NCI-H187 treated with DMSO at 0.1 percent for 48 hours (cell line): ENCODE results near the gene LRP1B.

Experiments used
- DNase-seq: peaks from one replicate; lab custom pipeline; 2025; lab: John Stamatoyannopoulos, UW

Gene LRP1B

DNA sequence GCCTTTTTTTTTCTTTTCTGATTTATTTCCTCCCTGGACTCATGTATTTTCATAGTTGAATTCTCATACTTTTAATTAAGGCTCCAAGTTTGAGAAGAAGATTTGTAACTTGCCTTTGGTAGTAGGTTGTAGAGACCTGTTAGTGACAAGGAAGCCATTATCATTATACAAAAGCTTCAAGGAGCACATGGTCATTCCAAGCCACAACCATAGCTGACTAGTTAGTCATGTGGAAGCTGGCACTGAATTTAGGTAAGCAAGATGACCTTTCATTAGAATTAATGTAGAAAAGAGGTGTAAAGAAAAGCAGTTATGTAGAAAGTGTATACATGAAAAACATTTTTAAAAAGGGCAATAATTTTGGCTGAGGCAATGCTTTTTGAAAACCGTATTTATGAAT lies 89.7 kb downstream of the LRP1B start:
- no peak for DNase-seq

DNA sequence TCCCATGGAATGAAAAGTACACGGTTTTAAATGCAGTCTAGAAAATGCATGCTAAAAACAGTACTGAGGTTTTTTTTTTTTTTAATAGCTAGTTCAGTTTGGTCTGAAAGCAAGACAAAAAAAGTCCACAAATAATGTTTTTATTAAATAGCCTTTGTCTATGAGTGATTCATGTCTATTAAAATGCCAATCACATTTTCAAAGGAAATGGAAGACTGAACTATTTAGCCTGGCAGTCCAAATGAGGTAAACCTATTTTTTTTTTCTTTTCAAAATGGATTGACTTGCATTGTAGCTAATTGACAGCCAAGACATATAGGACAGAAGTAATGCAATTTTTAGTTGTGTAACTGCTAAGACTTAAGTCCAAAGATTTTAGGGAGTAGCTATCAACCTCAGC lies 90.3 kb downstream of the LRP1B start:
- no peak for DNase-seq

DNA sequence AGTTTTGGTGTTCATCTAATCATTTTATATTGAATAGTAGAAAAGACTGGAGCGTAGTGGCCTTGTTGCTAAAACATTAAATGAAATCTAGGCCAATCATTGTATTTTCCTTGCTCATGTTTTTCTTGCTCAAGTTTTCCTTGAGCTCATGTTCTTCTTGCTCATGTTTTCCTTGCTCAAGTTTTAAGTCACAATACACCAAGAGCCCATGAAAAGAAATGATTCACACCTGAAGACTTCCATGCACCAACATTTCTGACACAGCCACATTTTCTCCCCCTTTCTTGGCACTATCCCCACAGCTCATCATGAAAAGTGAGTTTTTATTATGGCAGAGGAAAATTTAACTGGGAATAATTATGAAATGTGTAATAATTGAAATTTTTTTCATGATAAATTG lies 92.0 kb downstream of the LRP1B start:
- no peak for DNase-seq

DNA sequence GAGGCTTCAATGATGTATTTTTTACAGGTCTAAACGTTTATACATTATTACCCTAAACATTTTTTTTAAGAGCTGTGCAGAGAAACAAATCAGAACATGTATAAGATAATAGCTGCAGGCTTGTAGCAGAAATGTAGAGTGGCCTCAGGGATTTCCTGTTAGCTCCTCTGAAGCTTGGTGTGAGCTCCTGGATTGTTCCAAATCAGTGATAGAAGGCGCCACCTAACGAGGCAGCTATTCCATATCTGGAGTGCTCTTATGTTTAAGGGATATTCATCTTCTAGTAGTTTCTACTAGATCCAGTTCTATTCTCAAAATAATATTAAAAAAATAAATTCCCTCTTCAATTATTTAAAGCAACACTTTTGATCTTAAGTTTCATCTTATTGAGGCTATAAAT lies 93.1 kb downstream of the LRP1B start:
- no peak for DNase-seq

DNA sequence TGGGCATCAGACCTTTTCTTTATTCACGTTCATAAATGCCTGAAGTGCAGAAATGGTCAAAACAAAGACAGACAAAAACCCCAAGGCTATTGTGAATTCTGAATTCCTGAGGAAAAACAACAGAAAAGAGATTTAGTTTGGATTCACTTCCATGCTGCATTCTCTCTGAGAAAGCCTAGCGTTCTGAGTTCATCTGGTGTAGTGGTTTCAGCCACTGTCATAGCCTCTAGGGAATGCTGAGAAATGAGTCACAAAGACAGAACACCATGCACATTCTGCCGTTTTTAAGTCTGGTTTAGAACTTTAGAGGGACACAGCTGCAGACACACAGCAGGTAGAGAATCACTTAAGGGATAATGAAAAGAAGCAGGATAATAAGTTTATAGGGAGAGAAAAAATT lies 93.8 kb downstream of the LRP1B start:
- no peak for DNase-seq

DNA sequence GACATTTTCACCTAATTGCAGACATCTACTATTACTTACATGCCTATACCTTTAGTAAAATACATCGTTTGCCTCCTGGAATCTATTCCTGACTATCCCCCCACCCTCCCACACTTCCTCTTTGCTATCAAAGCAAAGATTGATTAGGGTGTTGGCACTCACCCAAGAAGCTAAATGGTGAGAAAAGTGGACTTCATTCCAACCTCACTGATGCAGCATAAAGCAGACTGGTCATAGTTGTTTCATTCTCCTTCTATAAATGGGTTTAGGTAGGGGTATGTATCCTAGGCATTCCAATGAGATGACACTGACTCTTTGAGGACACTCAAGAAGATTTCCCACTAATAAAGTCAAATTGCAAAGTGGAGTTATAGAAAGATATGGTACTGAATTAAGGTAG lies 97.4 kb downstream of the LRP1B start:
- no peak for DNase-seq

DNA sequence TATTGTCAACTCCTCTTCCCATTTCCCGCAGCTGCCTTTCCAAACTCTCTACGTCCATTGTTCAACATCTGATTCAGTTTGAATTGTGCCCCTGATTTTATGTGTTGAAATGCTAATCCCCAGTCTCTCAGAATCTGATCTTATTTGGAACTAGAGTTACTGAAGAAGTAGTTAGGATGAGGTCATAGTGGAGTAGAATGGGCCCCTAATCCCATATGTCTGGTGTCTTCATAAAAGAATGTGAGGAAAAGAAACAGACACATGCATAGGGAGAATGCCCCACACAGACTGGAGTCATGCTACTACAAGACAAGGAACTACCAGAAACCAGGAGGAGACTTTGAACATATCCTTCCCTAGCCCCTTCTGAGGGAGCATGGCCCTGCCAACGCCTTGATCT lies 99.2 kb downstream of the LRP1B start:
- DNase-seq = no peak

DNA sequence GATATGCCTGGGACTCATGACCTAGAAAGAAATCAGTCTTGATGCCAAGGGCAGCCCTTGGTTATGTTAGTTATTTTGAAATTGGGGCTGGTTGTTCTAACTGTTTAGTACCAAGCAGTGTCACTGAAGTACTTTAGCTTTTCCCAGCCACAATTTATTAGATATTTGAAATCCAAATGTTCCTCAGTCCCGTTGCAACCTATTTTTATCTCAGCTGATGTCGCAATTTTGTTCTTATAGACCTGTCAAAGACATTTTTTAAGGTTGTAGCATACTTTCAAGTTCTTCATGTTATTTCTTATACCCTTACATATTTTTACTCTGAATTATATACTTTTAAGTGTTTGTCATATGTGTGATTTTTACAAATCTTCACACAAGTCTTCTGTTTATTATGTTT lies 100.1 kb downstream of the LRP1B start:
- DNase-seq = no peak

DNA sequence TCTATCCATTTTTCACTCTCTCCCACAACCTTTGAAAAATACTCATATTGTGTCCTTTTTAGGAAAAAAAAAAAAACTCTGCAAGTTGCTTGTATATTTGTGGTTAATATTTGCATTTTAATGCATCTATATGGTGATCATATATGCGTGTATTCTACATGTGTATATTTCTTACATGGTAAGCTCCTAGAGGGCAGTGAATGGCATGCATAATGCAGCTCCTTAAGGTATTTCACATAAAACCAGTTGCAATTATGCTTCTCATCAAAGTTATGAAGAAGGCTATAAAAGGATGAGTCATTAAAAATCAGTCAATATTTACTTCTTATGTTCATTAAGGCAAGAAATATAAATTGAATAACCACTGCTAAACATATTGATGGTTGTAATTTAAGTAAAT lies 100.8 kb downstream of the LRP1B start:
- no peak for DNase-seq

DNA sequence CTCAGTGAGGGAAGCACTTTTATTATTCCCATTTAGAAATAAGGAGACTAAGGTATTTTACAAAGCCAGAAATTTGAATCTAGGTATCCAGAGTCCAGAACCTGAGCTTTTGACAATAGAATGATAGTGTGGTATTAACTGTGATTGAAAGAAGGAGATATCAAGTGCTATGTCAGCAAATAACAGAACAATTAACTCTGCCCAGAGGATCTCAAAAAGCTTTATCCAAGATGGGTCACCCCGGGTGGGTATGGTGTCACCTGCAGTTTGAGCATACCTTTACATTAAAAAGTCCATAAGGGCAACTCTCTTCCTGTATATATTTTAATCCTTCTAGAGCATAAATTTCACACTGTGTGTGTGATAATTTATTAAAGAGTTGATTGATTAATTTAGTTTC lies 105.4 kb downstream of the LRP1B start:
- no peak for DNase-seq

DNA sequence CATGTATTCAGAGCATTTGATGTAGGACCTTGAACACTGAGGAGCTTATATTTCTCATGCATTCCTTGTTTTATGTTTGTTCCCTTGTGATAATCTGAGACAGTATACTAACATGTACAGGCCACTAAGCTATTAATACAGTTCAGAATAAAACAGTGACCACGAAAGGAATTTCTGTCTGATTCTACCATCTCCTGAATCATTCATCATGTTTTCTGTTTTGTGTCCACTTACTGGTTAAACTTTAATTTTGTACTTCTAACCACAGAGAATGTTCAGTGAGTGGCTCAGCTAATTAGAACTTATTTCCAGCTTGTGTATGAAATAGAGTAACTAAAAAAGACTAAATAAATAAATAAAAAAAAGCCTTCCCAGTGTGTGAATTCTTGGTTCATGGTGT lies 110.4 kb downstream of the LRP1B start:
- DNase-seq = no peak

DNA sequence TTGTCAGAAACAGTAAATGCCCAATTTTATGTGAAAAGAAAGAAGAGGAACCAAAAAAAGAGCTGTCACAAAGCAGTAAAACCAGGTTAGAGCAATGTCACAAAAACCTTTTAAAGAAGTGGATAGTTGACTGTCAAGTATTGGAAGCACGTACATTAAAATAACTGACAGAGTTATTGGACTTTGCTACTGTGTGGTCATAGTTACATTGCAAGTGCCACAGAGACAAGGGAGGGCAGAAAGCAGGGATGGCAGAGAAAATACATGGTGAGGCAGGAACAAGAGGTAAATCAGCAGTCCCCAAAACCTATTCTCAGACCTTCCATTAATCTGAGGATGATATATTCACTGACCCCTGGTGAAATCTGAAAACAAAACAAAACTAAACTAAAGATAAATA lies 116.3 kb downstream of the LRP1B start:
- no peak for DNase-seq

DNA sequence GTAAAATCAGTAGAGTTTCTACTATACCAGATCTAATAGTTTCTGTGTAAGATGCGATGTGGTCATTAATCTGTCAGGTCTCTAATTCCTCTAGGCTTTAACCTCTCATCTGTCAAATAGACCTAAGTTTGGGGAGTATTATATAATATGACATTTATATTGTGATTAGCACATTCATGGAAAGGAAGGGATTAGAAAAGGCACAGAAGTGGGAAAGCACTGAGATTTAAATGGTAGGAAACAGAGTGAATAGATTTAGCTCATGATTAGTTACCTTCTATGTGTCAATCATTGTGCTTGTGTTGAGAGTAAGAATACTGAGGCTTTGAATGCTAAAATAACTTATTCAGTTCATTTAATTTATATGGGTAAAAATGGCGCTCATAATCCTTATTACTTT lies 118.0 kb downstream of the LRP1B start:
- DNase-seq = no peak

DNA sequence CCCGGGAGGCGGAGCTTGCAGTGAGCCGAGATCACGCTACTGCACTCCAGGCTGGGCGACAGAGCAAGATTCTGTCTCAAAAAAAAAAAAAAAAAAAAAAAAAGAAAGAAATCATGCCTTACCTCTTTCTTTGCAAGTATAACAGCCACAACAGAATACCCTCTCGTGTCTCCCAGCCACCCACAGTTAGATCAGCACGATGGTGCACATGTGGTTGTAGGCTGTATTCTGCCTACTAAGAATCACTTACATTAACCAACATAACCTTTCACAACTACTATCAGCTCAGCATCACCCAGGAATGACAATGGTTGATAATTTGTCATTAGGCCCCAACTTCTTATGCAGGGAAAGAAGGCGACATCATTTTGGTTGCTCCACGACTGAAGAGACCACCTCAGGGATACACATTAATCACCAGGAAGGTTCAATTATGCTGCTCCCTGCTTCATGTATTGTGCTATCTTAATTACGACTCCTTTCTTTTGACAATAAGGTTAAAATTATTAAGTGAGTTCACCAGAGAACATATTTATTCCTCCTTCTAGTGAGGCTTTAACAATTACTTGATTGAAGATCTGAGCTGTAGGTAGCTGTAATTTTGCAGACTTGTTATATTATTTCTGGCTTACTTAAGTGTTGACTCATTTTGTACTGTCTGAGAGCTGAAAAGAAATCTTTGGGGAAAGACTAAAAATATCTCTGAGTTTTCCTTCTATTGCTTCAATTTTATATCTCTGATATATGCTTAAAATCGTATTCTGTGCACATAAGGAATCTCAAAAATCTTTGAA lies 120.1 kb downstream of the LRP1B start:
- DNase-seq = no peak

DNA sequence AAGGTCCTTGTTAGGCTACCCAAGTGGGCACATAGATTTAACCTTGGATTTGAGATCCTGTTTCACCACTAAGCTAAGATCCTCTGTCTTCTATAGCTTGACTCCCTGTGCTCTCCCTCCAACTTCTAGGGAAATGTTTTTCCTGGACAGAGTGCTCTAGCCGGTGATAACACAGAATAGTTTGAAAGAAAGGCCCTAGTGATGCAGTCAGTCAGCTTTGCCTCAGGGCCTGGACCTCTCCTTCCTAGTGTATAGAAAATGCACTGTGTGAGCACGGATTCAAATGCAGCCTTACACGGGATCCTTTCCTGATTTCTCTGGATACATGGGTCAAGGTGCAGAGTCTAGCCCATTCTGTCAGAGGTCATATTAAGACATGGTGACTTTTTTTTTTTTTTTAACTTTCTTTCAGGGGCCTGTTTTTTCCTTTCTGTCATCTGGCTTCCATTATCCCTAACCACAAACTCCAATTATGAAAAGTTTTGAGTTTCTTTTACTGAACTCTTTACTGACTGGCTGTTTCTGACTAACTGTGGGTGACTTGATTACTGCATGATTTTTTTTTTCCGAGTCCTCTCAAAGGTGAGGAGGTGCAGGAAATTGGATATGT lies 122.6 kb downstream of the LRP1B start:
- no peak for DNase-seq

DNA sequence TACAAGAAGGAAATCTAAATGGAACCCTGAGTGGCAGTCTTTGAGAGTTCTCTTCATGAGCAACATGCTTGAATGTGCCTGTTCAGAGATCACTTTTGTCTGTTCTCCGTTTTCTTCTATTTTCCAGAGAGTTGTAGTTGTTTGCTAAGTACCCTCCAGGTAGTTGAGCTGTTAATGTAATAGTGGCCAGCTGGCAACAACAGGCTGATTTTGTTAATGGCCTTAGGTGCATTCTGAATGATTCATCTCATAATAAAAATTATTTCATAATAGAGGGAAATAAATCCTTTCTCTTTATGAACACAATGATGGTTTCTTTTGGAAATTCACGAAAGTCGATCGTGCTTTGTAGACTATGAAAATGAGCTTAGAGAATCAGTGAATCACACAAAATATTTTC lies 136.8 kb downstream of the LRP1B start:
- DNase-seq = no peak

DNA sequence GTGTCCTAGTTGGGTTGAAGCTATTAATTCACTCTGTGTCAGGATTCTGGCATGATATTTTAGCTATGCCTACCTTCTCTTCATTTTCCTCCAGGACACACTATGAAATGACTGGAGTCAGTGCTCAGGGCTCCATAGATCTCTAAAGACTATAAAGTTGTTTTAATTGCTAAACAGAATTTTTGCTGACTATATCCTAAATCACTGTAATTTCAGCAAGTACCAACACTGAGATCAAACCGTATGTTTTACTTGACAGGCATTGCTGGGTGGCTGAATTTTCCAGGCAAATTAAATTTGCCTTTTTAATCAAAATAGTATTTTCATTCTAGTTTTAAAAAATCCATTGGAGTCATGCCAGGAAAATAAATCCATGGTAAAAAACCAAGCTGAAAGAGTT lies 138.1 kb downstream of the LRP1B start:
- no peak for DNase-seq

DNA sequence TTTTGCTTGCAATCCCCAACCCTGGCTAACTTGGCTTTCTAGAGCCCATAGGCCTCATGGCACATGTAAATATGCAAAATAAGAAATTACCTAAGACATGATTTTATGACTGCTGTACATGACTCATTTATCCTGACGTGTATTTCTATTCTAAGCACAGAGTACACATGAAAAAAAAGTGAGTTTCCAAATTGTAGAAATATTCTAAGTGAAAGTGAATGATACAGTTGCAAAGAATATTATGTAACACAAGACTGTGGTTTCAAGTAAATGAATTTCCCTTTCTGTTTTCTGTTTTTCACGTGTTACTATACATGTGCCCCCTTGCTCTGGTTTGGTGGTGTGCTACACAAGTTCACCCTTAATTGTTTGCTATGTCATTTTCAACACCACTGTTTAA lies 162.4 kb downstream of the LRP1B start:
- no peak for DNase-seq

DNA sequence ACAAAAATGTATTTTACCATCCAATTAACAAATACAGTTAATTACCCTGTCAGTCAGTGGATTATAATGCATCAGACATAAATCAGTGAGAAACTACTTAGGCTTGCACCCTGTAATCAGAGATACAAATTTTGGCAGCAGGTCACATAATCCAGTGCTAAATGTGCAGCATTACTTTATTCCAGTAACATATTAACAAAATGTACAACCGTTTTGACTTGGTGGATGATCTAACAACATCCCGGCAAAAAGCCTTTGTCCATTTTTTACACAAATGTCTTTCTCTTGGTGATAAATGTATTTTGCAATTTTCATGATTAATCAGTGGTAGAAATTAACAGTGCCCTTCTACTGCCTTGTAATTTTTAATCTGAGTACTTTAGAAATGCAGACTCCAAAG lies 162.8 kb downstream of the LRP1B start:
- DNase-seq = no peak

DNA sequence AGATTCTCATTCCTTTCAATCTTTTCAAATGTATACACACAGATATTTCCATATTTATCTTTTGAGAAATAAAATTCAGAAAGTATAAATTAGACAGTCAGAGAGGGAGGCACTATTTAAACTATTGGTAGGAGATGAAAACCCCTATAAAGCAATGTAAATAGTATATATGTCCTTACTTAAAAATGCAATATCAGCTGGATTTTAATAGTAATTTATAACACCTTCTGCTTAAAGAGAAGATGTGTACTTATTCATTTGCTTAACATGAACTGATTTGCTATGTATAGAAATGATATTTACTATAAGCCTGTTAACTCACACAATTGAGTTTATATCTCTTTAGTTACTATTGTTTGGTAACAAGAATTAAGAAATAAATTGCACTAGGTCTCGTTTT lies 163.3 kb downstream of the LRP1B start:
- no peak for DNase-seq

DNA sequence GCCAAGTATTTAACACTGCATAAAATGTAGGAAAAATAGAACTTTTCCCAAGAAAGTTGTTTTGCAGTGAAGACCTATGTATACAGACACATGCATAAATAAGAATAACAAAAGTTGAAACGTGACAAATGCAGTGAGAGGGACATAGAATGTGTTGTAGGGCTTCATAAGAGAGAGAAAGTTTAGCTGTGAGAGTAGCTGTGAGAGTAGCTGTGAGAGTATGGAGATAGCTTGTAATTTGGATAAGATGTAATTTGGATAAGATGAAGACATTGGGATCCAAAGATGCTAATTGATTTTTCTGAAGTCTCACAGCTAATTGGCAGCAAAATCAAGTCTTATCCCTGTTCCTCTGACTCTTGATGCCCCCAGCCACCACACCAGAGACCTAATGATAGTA lies 170.9 kb downstream of the LRP1B start:
- DNase-seq = no peak

DNA sequence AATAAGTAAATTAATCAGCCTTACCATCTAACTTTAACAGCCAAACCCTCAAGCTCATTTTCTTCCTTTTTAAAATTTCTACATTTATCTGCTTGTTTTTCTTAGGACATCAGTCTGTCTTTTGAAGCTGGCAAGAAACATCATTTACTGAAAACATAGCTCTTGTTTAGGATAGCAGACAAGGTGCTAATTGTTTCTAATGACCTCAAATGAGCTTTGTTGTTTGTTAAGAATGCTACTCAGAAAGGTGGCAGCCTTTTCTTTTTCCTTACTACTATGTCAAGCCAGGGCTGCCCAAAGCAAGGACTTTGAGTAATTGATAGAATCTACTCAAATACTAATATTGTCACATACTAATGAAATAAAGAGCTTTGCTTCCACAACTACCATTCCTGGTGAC lies 171.8 kb downstream of the LRP1B start:
- DNase-seq = no peak

DNA sequence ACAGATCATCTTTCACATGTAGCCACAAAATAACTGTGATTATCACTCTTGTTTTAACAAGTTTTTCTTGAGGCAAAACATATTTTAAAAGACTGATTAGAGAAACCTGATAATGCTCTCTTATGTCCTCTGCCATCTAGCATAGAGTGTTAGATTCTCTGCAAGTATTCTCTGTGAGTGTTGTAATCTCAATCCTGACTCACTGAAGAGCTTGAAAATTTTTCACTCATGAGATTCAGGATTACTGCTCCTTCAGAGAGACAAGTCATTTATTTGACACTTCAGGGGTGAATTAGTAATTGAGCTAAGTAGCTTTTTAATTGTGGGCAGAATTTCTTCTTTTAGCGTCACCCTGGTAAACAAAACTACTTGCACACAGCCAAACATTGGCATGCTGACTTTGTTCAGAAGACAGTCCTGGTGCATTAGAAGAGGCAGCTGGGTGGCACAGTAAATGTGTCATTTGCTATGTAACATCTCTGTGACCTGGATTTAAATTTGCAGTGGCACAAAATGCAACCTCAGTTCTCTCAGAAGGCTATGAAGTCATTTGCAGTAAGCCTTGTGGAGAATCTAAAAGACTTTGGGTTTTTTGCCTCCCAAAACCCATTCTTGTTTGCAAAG lies 172.9 kb downstream of the LRP1B start:
- no peak for DNase-seq

DNA sequence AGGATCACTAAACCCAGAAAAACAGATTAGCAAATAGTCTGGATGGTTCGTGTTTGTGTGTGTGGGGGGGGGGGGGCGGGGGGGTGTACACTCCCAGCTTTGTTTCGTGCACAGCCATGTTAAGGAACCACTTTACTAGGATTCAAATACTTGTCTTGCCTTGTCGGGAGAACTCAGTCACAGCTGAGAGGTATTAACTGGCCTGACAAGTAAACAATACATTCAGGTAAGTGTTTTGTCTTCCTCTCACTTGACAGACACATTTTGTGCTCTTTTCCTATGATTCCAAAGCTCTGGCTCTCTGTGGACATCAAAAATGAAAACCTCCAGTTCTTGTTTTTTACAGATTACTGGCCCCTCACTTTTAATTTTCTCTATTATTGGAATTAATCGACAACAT lies 173.5 kb downstream of the LRP1B start:
- no peak for DNase-seq
